ENCODE measurements around the gene IKZF2.

DNA sequence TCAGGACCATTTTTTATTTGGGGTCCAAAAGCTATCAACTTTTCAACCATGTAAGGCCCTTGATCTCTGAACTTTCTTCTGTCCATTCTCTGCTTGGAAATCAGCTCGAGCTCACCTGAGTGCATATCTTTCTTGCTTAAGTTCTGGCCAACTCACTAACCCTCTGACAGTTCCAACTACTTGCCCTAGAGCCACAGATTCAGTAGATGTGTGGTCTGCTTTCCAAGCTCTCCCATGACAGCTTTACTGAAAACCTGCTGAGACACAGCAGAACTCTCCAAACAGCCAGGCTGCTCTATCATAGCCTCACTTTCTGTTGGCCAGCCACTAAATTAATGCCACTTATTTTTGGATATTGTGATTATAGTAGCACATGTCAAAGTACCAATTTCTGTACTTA lies 21.2 kb upstream of the IKZF2 start:
- TF ChIP-seq POLR2AphosphoS5 (IDR thresholded peaks at IDR 0.05; ENCODE audit: low read depth, low read length) (no peak), CTCF (IDR thresholded peaks at IDR 0.05) (no peak), SIN3A (IDR thresholded peaks at IDR 0.05; ENCODE audit: borderline replicate concordance, insufficient read depth, low read depth, low read length) (no peak), TCF7L2 (IDR thresholded peaks at IDR 0.05; ENCODE audit: low read depth, low read length) (no peak)
- TF ChIP-seq, protein P1, sequence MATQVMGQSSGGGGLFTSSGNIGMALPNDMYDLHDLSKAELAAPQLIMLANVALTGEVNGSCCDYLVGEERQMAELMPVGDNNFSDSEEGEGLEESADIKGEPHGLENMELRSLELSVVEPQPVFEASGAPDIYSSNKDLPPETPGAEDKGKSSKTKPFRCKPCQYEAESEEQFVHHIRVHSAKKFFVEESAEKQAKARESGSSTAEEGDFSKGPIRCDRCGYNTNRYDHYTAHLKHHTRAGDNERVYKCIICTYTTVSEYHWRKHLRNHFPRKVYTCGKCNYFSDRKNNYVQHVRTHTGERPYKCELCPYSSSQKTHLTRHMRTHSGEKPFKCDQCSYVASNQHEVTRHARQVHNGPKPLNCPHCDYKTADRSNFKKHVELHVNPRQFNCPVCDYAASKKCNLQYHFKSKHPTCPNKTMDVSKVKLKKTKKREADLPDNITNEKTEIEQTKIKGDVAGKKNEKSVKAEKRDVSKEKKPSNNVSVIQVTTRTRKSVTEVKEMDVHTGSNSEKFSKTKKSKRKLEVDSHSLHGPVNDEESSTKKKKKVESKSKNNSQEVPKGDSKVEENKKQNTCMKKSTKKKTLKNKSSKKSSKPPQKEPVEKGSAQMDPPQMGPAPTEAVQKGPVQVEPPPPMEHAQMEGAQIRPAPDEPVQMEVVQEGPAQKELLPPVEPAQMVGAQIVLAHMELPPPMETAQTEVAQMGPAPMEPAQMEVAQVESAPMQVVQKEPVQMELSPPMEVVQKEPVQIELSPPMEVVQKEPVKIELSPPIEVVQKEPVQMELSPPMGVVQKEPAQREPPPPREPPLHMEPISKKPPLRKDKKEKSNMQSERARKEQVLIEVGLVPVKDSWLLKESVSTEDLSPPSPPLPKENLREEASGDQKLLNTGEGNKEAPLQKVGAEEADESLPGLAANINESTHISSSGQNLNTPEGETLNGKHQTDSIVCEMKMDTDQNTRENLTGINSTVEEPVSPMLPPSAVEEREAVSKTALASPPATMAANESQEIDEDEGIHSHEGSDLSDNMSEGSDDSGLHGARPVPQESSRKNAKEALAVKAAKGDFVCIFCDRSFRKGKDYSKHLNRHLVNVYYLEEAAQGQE (IDR thresholded peaks at IDR 0.05; ENCODE audit: insufficient read depth in 1 of 2, low read depth in 2 of 2, low read length in 1 of 2) = no peak
